ENCODE results near the gene NOL6.
"Not testable (repeated sequence)": the region's sequence is repeated elsewhere in the genome, so short reads cannot be mapped to it uniquely, and the experiment has no call there.

The NOL6 gene

DNA sequence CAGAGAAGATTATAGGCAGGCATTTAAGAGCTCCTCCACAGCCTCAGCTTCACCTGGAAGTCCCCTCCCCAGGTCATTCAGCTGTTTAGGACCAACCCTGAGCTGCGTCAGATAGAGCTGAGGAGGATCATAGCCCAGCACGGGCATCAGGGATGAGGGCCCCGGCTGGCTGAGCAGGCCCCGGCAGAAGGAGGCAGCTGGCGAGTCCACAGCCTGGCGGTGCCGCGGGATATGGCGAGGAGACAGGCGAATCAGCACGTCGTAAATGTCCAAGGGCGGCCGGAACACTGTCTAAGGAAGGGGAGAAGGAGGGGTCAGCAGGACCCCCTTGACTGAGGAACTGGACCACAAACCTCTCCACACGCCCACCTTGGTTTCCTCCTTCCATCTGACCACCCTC is 10.6 kb downstream of the NOL6 start:
- no peak overlapping the region for H3K27ac ChIP-seq
- no peak overlapping the region for H3K4me3 ChIP-seq
- peaks cover 60 to 82% (median 72%) of the 10 kb centered on the region in 3 donors for H3K36me3 ChIP-seq
- intact Hi-C loops (cut with DNase I; ENCODE audit: low total_unique reads) = loop anchor here (5.0 kb wide), 1 partner anchor 56 kb away; no protein-coding TSS in a partner anchor
- TF ChIP-seq, protein P1, sequence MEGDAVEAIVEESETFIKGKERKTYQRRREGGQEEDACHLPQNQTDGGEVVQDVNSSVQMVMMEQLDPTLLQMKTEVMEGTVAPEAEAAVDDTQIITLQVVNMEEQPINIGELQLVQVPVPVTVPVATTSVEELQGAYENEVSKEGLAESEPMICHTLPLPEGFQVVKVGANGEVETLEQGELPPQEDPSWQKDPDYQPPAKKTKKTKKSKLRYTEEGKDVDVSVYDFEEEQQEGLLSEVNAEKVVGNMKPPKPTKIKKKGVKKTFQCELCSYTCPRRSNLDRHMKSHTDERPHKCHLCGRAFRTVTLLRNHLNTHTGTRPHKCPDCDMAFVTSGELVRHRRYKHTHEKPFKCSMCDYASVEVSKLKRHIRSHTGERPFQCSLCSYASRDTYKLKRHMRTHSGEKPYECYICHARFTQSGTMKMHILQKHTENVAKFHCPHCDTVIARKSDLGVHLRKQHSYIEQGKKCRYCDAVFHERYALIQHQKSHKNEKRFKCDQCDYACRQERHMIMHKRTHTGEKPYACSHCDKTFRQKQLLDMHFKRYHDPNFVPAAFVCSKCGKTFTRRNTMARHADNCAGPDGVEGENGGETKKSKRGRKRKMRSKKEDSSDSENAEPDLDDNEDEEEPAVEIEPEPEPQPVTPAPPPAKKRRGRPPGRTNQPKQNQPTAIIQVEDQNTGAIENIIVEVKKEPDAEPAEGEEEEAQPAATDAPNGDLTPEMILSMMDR (IDR thresholded peaks at IDR 0.05) = no peak
- DNase-seq = no peak
- no peaks in the 10 kb centered on the region for H3K4me1 ChIP-seq
- H3K9me3 ChIP-seq = no peaks in the 10 kb centered on the region
- no peaks in the 10 kb centered on the region for H3K27me3 ChIP-seq

DNA sequence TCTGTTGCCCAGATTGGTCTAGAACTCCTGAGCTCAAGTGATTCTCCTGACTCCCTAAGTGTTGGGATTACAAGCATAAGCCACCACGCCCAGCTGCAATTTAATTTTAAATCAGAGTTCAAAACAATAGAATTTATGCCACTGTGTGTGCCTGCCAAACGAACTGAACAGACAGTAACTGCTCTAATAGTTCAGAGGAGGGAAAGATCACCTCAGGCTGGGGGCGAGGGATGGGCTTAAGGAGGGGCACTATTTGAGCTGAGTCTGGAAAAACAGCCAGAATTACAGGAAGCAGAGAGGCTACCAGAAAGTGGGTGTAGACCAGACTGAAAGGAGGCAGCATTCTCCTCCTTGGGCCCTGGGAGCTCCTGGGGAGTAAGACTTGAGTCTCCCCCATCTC is 12.2 kb downstream of the NOL6 start:
- H3K27me3 ChIP-seq = no peaks in the 10 kb centered on the region
- no peaks in the 10 kb centered on the region for H3K4me1 ChIP-seq
- TF ChIP-seq, protein P1 (IDR thresholded peaks at IDR 0.05) = no peak
- no peak overlapping the region for H3K27ac ChIP-seq
- intact Hi-C loops (cut with DNase I; ENCODE audit: low total_unique reads) = loop anchor here (5.0 kb wide), 1 partner anchor 54 kb away; no protein-coding TSS in a partner anchor
- H3K4me3 ChIP-seq = no peak overlapping the region
- no peak for DNase-seq
- peaks cover 45 to 66% (median 56%) of the 10 kb centered on the region in 3 donors for H3K36me3 ChIP-seq
- no peaks in the 10 kb centered on the region for H3K9me3 ChIP-seq

DNA sequence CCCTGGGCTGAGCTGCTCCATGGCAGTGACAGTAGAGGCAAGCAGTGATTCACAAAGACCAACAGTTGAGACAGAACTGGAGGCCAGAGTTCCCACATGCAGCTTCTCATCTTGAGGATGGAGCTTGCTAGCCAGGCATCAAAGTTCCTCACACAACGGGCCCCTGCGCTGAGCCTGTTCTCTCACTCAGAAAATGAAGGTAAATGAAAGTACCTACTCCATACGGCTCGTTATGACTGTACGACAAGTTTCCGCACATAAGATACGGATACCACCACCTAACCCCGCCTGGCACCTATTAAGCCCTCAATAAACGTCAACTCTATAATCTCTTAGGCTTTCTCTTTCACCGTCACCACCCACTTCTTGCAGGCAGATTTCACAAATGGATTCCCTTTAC is 12.9 kb downstream of the NOL6 start:
- Histone ChIP-seq H3K36me3 (peaks cover 39 to 59% (median 49%) of the 10 kb centered on the region in 3 donors), H3K4me1 (no peaks in the 10 kb centered on the region), H3K9me3 (no peaks in the 10 kb centered on the region), H3K27me3 (no peaks in the 10 kb centered on the region), H3K4me3 (no peak overlapping the region), H3K27ac (no peak overlapping the region)
- DNase-seq = no peak
- TF ChIP-seq, protein P1 (IDR thresholded peaks at IDR 0.05) = no peak
- intact Hi-C loops (cut with DNase I; ENCODE audit: low total_unique reads) = loop anchor here (5.0 kb wide), 1 partner anchor 54 kb away; no protein-coding TSS in a partner anchor

DNA sequence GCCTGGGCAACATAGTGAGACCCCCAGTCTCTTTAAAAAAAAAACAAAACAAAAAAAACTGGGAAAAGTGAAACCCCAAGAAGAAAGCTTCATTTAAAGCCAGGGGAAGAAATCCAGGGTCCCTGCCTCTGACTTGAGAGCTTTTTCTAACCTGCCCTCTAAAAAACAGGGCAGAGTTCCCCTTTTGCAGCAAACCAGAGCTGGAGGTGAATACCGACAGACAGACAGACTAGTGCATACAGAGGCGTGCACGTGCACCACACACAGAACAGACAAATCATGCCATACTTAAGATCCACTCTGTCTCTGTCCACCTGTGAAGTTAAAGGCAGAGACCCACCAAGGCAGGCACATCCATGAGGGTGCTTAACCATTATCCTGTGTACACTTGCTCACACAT is 14.6 kb downstream of the NOL6 start:
- H3K36me3 ChIP-seq = peaks cover 21 to 42% (median 32%) of the 10 kb centered on the region in 3 donors
- TF ChIP-seq, protein P1 (IDR thresholded peaks at IDR 0.05) = no peak
- H3K9me3 ChIP-seq = no peaks in the 10 kb centered on the region
- H3K4me1 ChIP-seq = no peaks in the 10 kb centered on the region
- H3K27ac ChIP-seq = no peak overlapping the region
- intact Hi-C loops (cut with DNase I; ENCODE audit: low total_unique reads) = no loop called here
- no peaks in the 10 kb centered on the region for H3K27me3 ChIP-seq
- H3K4me3 ChIP-seq = no peak overlapping the region
- no peak for DNase-seq

DNA sequence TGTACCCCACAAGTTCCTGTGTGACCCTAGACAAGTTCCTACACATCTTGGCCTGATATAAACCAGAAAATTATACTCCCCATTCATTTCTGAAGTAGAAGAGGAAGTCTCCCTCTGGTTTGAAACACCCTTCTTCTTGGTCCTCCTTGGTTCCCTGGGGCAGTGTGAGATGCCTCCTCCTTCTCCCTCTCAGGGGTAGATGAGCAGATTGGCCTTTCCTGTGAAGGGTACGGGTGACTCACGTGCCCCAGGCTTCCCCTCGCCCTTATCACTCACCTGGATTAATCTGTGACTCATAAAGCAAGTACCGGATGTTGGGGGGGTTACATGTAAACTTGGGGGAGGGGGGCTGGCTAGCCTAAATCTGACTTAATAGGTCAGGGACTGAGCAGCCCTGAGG is 15.3 kb downstream of the NOL6 start:
- no peaks in the 10 kb centered on the region for H3K4me1 ChIP-seq
- intact Hi-C loops (cut with DNase I; ENCODE audit: low total_unique reads) = no loop called here
- no peaks in the 10 kb centered on the region for H3K9me3 ChIP-seq
- H3K4me3 ChIP-seq = no peak overlapping the region
- DNase-seq = no peak
- H3K27ac ChIP-seq = no peak overlapping the region
- no peaks in the 10 kb centered on the region for H3K27me3 ChIP-seq
- TF ChIP-seq, protein P1 (IDR thresholded peaks at IDR 0.05) = no peak
- H3K36me3 ChIP-seq = peaks cover 15 to 35% (median 25%) of the 10 kb centered on the region in 3 donors

DNA sequence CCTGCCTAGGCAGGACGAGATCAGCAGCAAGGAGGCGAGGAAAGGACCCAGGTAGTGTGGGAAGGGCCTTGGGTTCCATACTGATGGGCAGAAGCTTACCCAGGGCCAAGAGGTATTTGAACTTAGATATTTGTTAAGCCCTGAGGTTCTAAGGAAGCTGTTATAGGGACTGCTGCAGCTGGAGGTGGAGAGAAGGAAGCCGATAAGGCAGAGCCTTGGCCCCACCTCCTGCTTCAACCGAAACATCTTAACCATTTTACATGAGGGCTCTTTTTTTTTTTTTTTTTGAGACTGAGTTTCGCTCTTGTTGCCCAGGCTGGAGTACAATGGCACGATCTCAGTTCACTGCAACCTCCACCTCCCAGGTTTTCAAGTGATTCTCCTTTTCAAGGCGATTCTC is 17.8 kb downstream of the NOL6 start:
- TF ChIP-seq, protein P1 (IDR thresholded peaks at IDR 0.05) = no peak
- DNase-seq = no peak
- H3K4me1 ChIP-seq = peaks cover 0 to 6% (median 0%) of the 10 kb centered on the region in 4 donors
- H3K36me3 ChIP-seq = peaks cover 0 to 10% (median 3%) of the 10 kb centered on the region in 3 donors
- H3K27ac ChIP-seq = no peak overlapping the region
- intact Hi-C loops (cut with DNase I; ENCODE audit: low total_unique reads) = no loop called here
- no peaks in the 10 kb centered on the region for H3K9me3 ChIP-seq
- H3K27me3 ChIP-seq = no peaks in the 10 kb centered on the region
- no peak overlapping the region for H3K4me3 ChIP-seq

DNA sequence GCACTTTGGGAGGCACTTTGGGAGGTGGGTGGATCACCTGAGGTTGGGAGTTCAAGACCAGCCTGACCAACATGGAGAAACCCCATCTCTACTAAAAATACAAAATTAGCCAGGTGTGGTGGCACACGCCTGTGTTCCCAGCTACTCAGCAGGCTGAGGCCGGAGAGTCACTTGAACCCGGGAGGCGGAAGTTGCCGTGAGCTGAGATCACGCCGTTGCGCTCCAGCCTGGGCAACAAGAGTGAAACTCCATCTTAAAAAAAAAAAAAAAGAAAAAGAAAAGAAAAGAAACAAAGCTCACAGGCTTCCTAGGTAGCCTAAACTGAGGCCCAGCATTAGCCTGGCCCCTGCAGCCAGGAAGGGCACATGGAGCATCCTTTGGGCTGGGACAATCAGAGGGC is 18.3 kb downstream of the NOL6 start:
- H3K4me1 ChIP-seq; DNase-seq; H3K27ac ChIP-seq; intact Hi-C loops (cut with DNase I; ENCODE audit: low total_unique reads); H3K27me3 ChIP-seq; H3K4me3 ChIP-seq; H3K9me3 ChIP-seq; H3K36me3 ChIP-seq: not testable (repeated sequence)

DNA sequence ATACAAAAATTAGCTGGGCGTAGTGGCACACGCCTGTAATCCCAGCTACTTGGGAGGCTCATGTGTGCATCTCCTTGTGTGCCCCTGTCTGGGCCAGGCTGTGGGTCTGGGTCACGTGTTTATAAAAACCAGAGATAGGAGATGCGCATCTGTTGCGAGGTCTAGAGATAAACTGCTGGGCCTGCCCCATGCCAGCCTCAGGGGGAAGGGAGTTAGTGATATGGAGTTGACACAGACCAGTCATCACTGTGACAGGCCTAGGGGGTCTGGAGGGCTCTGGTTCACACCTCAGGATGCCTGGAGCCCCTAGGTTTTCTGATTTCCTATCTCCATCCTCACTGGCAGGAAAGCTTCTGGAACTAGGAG is 19.1 kb downstream of the NOL6 start:
- DNase-seq; H3K27me3 ChIP-seq; intact Hi-C loops (cut with DNase I; ENCODE audit: low total_unique reads); H3K36me3 ChIP-seq; H3K27ac ChIP-seq; H3K9me3 ChIP-seq; H3K4me3 ChIP-seq; H3K4me1 ChIP-seq: not testable (repeated sequence)

All from tibial artery (tissue), 4 donors.